GM19351 (cell line): ENCODE results near the gene ERC1.
"Not testable (repeated sequence)": the region's sequence is repeated elsewhere in the genome, so short reads cannot be mapped to it uniquely, and the experiment has no call there.

ENCODE experiments used
- ATAC-seq: cut with Tn5 transposase; IDR thresholded peaks from one replicate; pipeline ENCODE4 v1.9.1; 2021; ENCODE audit warnings: mild to moderate bottlenecking, moderate library complexity; ENCODE audit not compliant: unreplicated experiment

The ERC1 gene

DNA sequence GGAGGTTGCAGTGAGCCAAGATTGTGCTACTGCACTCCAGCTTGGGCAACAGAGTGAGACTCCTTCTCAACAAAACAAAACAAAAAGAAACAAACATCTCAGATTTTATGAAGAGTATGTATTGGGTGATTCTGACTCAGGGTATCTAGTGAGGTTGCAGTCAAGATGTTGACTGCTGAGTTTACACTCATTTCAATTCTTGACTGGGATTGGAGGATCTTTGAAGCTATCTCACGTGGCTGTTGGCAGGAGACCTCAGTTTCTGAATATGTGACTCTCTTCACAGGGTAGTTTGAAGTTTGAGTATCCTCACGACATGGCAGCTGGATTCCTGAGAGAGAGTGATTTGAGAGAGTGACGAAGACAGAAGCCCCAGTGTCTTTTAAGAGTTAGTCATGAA lies 29.4 kb downstream of the ERC1 start:
- no peak for ATAC-seq

- ATAC-seq = no peak
Observed at GRCh38 chr12:1022032-1022970, 31.3 kb downstream of the ERC1 start.

DNA sequence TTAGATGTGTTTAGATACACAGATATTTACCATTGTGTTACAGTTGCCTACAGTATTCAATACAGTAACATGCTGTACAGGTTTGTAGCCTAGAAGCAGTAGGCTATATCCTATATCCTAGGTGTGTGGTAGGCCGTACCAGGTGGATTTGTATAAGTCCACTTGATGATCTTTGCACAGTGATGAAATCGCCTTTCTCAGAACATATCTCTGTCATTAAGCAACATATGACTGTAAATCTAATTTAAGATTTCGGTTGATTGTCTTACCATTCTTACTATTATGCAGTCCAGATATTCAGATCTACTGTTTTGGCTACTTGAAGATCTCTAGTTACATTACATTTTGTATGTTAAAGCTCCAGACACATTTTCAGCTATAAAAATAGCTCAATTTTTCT lies 39.8 kb downstream of the ERC1 start:
- no peak for ATAC-seq

DNA sequence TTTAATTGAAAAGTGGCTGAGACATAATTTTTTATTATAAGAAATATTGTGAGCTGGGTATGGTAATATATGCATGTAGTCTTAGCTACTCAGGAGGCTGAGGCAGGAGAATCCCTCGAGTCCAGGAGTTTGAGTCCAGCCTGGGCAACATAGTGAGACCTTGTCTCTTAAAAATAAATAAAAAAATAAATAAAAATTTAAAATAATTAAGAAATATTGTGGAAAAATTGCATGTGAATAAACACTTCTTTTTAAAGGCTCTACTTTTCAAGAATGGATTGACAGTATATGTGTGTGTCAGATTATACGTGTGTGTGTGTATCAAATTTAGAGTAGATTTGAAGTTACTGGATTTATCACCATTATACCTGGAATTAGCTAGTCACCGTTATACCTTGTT lies 43.2 kb downstream of the ERC1 start:
- ATAC-seq = no peak

- no peak for ATAC-seq
Observed at GRCh38 chr12:1034751-1035457, 43.9 kb downstream of the ERC1 start.

GRCh38 chr12:1041478-1041877 lies 50.5 kb downstream of the ERC1 start:
- no peak for ATAC-seq

DNA sequence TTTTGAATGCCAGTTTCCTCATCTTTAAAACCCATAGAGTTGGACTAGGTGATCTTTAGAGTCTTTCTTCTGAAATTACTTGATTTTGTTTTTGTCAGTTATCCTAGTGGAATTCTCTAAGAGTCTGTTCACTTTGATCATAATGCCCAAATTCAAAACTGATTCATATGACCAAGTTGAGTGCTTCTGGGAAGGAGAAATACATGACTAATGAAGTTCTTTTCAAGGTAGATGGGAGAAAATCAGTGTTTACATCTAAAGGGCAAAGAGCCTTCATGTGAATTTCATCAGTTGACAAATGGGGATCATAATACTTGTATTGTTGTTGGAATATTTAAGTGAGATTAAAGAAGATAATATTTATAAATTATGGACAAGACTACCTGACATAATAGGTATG lies 53.2 kb downstream of the ERC1 start:
- no peak for ATAC-seq

- ATAC-seq = no peak
Observed at GRCh38 chr12:1044696-1045095, 53.7 kb downstream of the ERC1 start.

GRCh38 chr12:1046727-1047126 lies 55.7 kb downstream of the ERC1 start:
- ATAC-seq = no peak

DNA sequence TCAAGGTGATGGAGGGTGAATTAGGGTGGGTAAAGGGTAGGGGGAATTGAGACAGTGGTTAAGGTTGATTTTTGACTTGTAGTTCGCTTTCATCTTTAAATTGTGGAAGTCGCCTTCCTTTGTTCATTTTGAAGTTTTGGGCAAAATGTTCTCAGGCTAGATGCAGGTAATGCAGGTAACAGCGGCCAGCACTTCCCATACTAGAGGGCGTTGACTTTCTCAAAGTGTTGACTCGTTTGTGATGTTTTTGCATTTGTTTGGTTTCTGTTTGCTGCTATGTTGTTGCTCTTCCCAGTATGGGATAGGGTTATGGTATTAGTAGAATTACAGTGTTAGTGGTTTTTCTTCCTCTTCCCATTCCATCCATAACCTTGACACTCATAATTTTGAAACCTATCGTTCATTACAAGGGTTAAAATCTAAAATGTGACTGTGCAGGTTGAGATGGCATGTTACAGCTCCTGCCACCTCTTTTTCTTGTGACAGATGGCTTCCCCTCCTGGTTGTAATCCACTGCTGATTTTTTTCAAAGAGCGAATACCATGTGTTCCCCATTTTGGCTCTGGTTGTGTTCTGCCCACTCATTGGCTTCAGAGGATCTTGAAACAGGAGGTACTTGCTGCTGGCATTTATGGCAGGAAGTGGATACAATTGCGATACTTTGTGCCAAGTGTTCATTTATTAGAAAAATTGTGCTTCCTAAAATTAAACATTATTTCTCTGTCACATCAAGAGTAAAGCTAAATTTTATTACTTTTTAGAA lies 57.1 kb downstream of the ERC1 start:
- ATAC-seq = no peak

DNA sequence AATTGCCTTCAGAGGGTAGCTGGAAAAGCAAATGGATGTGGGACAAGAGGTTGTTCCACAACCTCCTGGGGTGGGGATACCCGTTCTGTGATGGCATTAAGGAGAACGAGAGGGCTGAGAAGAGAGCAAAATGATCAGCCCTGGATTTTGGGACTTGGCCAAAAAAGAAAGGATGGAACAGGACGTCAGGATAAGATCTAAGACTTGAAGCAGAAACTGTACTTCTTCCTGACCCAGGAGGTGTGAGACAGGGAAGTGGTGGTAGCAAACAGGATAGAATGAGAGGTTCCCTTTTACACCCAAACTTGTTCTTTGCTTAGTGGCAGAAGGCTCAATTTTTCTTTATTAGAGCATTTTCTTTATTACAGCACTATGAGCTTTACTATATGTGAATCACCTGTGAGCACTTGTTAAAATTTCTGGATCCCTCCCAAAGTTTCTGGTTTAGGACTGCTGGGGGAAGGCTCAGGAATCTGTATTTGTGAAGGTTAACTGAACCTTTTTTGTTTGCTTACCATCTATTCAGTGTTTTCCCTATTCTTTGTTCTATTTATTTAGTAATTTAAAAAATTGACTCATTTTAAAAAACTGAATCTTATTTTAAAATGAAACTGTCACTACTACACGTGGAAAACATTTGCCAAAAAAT lies 59.2 kb downstream of the ERC1 start:
- no peak for ATAC-seq

DNA sequence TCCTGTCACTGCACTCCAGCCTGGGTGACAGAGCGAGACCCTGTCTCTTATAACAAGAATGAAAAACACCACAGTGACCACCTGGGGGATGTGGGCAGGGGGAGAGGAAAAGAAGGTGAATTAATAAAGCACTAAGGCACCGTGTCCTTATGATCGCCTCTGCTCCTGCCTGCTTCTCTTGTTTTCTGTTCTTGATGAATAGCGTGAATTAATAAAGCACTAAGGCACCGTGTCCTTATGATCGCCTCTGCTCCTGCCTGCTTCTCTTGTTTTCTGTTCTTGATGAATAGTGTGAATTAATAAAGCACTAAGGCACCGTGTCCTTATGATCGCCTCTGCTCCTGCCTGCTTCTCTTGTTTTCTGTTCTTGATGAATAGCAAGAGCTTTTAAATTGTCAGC lies 60.6 kb downstream of the ERC1 start:
- not testable (repeated sequence) for ATAC-seq

GRCh38 chr12:1053690-1054089 lies 62.7 kb downstream of the ERC1 start:
- no peak for ATAC-seq

DNA sequence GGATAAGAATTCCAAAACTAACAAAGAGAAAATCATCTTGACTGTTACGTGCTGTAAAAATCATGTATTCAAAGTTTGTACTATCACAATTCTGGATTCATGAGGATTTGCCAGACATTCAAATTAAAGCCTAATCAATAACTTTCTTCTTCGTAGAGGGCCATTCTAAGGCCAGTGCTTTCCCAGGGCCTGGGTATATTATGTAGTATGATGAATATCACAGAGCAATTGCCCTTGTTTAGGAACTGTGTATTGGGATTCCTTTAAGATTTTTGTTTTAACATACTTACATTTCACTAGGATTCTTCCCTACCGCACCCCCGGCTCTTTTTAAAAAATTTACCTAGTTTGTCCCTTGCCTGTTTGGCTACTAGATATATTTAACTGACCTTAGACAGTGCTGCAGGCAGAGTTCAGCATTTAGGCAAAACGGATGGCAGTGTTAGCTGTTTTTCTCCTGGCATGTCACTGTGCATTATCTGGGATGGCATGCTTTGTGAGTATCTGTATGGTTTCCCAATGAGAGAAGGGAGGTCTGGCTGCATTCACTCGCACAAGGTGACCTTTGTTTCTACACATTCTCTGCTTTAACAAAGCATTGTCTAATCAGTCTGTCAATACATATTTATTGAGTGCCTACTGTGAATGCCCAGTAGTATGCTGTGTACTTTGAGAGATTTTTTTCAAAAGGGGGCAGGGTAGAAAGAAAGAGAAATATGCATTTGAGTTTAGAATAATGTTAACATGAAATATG lies 63.3 kb downstream of the ERC1 start:
- no peak for ATAC-seq

DNA sequence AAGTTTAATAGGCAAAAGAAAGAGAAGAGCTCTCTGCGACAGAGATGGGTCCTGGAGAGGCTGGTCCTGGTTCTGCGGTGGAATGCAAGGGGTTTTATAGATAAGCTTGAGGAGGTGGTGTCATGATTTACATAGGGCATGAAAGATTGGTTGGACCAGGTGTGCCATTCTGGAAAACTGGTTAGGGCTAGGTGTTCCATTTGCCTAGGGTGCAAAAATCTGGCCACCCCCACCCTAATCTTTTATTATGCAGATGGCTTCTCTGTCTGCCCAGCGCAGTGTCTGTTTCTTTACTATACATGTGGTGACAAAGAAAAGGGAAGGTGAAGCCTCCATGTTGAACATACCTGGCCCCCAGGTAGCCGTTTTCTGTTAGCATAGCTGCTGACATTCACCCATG lies 65.4 kb downstream of the ERC1 start:
- ATAC-seq = no peak

DNA sequence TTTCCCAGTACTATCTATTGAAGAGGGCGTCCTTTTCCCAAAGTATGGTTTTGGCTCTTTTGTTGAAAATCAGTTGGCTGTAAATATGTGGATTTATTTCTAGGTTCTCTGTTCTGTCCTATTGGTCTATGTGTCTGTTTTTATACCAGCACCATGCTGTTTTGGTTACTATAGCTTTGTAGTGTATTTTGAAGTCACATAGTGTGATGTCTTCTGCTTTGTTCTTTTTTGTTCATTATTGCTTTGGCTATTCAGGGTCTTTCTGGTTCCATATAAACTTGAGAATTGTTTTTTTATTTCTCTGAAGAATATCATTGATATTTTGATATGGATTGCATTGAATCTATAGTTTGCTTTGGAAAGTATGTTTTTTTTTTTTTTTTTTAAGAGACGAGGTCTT lies 67.4 kb downstream of the ERC1 start:
- no peak for ATAC-seq

DNA sequence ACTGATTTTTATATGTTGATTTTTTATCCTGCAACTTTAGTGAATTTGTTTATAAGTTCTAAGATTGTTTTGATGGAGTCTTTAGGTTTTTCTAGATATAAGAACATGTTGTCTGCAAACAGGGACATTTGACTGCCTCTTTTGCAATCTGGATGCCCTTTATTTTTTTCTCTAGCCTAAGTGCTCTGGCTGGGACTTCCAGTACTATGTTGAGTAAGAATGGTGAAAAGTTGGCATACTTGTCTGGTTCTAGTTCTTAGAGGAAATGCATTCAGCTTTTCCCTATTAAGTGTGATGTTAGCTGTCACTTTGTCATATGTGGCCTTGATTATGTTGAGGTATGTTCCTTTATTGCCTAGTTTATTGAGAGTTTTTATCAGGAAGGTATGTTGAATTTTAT lies 68.1 kb downstream of the ERC1 start:
- no peak for ATAC-seq

DNA sequence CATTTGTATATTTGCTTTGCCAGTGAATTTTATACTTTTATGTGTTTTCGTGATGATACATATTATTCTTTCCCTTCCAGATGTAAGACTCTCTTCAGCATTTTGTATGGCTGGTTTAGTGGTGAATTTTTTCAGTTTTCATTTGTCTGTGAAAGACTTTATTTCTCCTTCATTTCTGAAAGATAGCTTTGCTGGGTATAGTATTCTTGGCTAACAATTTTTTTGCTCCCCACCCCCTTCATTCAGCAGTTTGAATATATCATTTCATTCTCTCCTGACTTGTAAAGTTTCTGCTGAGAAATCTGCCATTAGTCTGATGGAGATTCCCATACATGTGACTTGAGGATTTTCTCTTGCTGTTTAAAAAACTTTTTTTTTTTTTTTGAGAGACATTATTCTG lies 72.8 kb downstream of the ERC1 start:
- no peak for ATAC-seq

GRCh38 chr12:1064317-1064716 lies 73.3 kb downstream of the ERC1 start:
- ATAC-seq = no peak

DNA sequence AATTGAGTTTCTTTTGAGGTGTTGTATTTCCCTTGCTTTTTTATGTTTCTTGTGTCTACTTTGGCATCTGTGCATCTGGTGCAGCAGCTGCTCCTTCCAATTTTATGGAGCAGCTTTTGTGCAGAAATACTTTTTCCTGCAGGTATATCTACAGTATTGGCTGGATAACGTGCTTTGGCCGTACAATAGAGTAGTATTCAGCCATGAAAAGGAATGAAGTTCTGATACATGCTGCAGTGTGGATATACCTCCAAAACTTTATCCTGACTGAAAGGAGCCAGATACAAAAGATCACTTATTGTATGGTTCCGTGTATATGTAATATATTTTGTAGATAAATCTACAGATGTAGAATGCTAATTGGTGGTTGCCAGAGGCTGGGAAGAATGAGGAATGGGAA lies 74.6 kb downstream of the ERC1 start:
- ATAC-seq = no peak
